Suprapubic skin (tissue), 3 donors: ENCODE data around the gene EMC1.

Source experiments
- CTCF ChIP-seq, 2 donors: fragments of 200-600 bp in 1 of 2; fragments of 450-650 bp in 1 of 2; sonication (generic) in 1 of 2; IDR thresholded peaks; one replicate each; pipeline ENCODE4 v1.5.1; 2016 to 2019; ENCODE audit warnings: antibody characterized with exemption in 2 of 2, mild to moderate bottlenecking in 1 of 2, moderate library complexity in 1 of 2
- POLR2A ChIP-seq, 2 donors: fragments of 450-650 bp; IDR thresholded peaks; one replicate each; pipeline ENCODE4 v1.6.1; 2017; ENCODE audit warnings: antibody characterized with exemption in 2 of 2, mild to moderate bottlenecking in 2 of 2, moderate library complexity in 2 of 2

GRCh38 chr1:19262047-19262446, 10.7 kb upstream of the EMC1 start:
- TF ChIP-seq POLR2A (IDR thresholded peaks at IDR 0.05), result no peak
- no peak for TF ChIP-seq CTCF (IDR thresholded peaks at IDR 0.05)
